ENCODE data around the gene SGTA. TPM values are rescaled to one million over a fixed set of nuclear protein-coding genes. Genes with fewer than 3 reads are reported as not detected.

SGTA gene
- total and polyA plus RNA-seq, 2 of the 13 experiments (the other 11 are each of a cell fraction or from before 2014, with no cell fraction given): 43.9 to 47.4 TPM

- TF ChIP-seq LRRFIP1 (CRISPR knock-in tag; conservative IDR thresholded peaks at IDR 0.05) (no peak), CERS6 (CRISPR knock-in tag; IDR thresholded peaks at IDR 0.05) (no peak), ATAD3A (CRISPR knock-in tag; IDR thresholded peaks at IDR 0.05) (no peak), U2AF2 (IDR thresholded peaks at IDR 0.05; ENCODE audit: low read depth, low read length) (no peak), TOPORS (CRISPR knock-in tag; IDR thresholded peaks at IDR 0.05) (no peak), ZNF496 (CRISPR knock-in tag; IDR thresholded peaks at IDR 0.05; ENCODE audit: insufficient replicate concordance) (no peak), ELF4 (CRISPR knock-in tag; IDR thresholded peaks at IDR 0.05; ENCODE audit: borderline replicate concordance) (no peak), SSRP1 (CRISPR knock-in tag; IDR thresholded peaks at IDR 0.05) (0 out of 2 replicates have a peak, but pooled peaks have one; percentile 58), FLYWCH1 (CRISPR knock-in tag; IDR thresholded peaks at IDR 0.05) (no peak), E2F5 (CRISPR knock-in tag; conservative IDR thresholded peaks at IDR 0.05) (no peak), KDM4B (CRISPR knock-in tag; IDR thresholded peaks at IDR 0.05) (peak; percentile 79; the same call in 1 of the 2 replicates), FOXK1 (CRISPR knock-in tag; IDR thresholded peaks at IDR 0.05; ENCODE audit: borderline replicate concordance, low read depth) (peak; percentile 77; the same call in 1 of the 2 replicates), ZBTB38 (CRISPR knock-in tag; IDR thresholded peaks at IDR 0.05) (peak; percentile 69; the same call in 1 of the 2 replicates), SETDB1 (CRISPR knock-in tag; IDR thresholded peaks at IDR 0.05; ENCODE audit: borderline replicate concordance) (no peak), YEATS2 (CRISPR knock-in tag; IDR thresholded peaks at IDR 0.05; ENCODE audit: borderline replicate concordance) (peak; percentile 86; the same call in 1 of the 2 replicates), ZNF510 (CRISPR knock-in tag; IDR thresholded peaks at IDR 0.05; ENCODE audit: low read depth) (peak; percentile 78; the same call in 1 of the 2 replicates), SRY (CRISPR knock-in tag; IDR thresholded peaks at IDR 0.05) (no peak), ZNF484 (CRISPR knock-in tag; IDR thresholded peaks at IDR 0.05; ENCODE audit: borderline replicate concordance, low read depth) (no peak), ARID5B (CRISPR knock-in tag; IDR thresholded peaks at IDR 0.05) (peak; percentile 69; the same call in 1 of the 2 replicates), FOXK2 (IDR thresholded peaks at IDR 0.05) (no peak), ZBTB25 (CRISPR knock-in tag; IDR thresholded peaks at IDR 0.05) (peak; percentile 78; the same call in 1 of the 2 replicates)
Measured at GRCh38 chr19:2819540-2820111, 36.6 kb upstream of the SGTA start, which contains the start of gene ZNF554 (continued).

All from HepG2 (cell line).